HL-60/S4 (cell line): ENCODE measurements around the gene CHST11.

Source experiments
- in situ Hi-C: fragments of 300-500 bp; cut with MboI; formaldehyde crosslinking; loops from 2 replicates; pipeline ENCODE4 v1.14.3; 2022; ENCODE audit warnings: low sequenced_read_pairs

Gene CHST11

DNA sequence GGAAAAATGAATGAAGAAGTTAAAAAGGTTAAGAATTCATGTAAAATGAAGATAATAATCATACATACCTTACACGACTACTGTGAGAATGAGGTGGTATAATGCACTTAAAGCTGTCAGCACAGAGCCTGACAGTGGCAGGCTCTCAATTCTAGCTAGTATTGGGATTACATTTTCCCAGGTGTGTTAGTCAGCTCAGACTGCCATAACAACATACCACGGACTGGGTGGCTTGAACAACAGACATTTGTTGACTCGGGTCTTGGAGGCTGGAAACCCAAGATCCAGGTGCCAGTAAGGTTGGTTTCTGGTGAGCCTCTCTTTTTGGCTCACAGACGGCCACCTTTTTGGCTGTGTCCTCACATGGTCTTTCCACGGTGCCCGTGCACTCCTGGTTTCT is 167.8 kb downstream of the CHST11 start:
- in situ Hi-C loops = no loop called here

DNA sequence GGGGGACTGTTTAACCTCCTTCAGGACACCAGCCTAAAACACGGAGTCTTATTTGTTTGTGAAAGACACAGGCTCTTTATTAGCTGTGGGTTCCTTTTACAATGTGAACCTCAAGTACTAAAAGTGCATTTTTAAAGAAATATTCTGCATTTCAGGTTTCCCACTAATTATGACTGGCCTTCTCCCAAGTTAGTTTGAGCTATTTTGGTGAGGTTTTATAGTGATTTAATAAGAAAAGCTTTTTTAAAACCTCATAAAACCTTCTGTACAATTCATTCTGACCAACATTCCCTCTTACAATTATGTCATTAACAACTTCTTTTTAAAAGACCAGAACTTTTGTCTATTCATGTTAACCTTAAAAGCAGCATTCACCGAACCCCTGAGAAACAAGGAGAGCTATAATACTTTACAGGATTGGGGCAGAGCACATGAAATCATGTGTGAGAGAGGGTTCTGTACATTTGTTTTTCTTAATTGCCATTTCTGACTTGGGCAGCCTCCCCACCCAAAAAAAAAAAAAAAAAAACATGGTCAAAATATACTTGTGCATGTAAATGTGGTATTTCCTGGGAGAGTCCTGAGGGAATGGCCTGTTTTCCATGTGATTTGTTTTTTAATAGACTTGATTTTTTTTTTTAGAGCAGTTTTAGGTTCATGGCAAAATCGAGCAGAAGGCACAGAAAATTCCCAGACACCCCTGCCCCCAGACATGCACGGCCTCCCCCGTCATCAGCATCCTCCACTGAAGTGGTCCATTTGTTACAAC is 169.5 kb downstream of the CHST11 start:
- in situ Hi-C loops = no loop called here

DNA sequence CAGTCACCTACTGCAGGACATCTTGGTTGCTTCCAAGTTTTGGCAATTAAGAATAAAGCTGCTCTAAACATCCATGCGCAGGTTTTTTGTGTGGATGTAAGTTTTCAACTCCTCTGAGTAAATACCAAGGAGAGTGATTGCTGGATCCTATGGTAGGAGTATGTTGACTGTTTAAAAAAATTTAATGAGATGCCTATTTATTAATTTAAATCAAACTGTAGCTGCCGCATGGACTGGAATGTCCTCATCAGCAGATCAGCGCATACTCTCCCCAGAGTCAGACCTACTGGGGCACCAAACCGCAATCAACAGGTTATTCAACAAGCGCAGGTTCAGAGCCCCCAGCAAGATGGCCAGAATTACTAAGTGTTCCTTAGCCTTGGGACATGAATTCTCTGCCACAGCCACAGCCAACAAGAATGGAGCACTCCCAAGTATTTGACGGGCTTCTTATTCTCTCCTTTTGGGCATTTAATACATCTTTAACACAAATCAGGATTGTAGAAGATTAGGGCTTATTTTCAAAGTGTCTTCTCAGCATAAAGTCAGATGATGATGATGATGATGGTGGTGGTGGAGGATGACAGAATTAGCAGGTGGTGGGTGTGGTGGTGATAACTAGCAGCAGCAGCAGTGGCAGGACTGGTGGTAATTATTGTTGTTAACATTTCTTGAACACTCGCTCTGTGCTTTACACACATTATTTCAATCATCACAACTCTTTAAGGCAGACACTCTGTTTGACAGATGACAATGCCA is 170.7 kb downstream of the CHST11 start:
- in situ Hi-C loops = no loop called here

DNA sequence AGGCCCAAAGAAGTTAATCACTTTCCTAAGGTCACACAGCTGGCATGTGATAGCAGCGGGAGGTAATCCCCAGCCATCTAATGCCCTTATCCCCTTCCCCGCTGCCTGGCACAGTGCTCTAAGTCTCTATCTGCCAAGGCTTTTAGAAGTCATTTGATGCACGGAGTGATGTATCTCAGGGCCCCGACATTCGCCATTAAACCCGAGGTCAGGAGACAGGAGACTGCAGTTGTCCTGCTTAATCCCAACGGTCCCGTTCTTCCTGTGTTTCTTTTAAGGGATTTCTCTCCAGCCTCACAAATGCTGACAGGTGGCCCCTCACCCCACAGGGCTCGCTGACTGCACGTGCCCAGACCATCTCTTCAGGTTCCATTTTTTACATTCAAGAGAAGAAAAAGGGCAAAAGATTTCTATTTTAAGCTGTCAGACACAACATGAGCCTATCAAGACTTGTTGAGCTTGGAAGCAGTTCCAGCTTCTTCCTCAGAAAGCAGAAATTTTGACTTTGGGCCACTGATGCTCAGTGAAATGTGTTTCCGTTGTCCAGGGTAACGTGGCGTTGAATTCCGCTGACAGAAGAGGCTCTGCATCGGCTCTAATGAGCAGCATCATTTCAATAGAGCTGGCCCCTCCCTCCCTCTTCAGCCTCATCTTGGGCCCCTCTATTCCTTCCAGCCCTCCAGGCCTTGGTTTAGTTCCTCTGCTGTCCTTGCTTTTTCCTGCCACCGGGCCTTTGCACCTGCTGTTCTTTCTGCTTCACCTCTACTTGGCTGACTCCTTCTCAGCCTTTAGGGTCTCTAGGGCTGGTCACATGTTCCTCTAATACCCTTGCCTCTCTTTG is 171.5 kb downstream of the CHST11 start:
- in situ Hi-C loops = no loop called here

DNA sequence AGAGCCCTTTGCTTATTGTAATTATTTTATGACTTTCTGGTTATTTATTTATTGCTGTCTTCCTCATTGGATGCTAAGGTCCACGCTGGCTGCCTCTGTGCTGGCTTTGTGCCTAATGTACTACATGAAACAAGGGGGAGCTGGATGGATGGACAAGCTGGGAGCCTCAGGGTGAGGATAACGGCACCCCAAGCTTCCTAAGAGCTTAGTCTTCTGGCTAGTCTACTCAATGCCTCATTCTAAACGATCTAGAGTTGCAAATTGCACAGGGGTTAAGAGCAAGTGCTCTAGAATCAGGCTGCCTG is 172.0 kb downstream of the CHST11 start:
- in situ Hi-C loops = no loop called here

DNA sequence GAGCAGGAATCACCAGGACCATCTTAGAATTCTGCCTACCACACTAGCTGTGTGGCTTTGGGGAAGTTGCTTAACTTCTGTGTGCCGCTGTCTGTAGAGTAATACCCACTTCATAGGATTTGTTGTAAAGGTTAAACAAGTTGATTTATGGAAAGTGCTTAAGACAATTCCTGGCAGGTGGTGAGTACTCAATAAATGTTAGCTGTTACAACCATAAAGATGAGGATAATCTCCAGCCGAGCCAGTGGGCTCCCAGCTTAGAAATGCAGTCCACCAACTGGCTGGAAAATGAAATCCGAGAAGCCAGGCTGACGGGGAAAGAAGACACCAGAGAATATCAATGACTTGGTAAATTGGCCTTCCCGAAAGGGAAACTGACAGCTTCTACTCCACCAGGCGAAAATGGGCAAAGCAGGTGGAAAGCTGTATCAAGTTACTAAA is 173.5 kb downstream of the CHST11 start:
- in situ Hi-C loops = no loop called here

DNA sequence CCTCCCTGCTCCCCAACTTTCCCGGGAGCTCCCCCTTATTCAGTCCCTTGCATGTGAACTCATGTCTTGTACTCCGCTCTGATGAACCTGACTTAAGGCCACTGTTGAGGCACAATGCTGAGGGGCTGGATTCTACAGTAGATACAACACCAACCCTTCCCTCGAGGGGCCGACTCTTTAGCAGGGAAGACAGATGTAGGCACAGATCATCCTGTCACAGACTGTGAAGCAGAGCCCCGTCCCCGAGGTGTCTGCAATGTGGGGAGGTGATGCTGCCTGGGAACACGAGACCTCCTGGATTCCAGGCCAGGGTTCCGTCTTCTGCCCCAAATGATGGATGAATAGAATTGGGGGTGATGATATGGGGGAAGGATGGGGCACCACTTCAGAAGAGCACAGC is 175.1 kb downstream of the CHST11 start:
- in situ Hi-C loops = no loop called here

DNA sequence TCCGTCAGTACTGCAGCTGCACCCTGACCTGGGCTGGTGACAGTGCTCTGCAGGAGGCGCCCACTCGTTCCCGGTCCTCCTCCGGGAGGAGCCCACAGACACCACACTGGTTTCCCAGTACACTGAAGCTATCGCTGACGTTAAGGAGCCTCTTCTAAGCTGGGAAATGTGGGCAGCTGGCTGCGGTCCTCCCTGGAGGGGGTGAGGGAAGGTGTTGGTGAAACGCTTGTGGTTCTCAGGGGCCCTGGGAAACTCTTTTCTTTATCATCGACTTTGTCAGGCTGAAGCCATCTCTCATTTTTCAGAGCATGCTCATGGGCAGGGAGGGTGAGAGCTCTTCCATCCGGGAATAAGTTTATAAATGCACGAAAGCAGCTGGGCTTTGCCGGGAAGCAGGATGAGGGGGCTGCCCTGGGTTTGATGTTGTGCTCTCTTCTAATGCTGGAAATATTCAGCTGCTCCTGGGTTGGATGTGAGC is 176.0 kb downstream of the CHST11 start:
- in situ Hi-C loops = no loop called here

DNA sequence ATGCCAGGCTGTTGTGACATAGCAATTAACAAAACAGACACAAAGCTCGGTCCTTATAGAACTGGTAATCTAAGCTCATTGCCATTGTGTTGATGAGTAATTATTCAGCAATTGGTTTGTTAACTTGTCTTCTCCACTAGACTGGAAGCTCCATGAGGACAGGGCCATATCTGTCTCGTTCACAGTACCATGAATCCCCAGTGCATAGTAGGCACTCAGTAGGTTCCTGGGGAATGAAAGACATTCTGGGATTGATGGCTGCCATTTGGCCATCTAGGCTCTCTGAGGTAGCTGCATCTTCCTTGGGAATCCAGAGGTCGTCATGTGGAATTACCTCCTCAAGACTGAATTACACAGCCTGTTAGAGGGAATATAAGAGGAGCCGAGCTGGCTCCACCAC is 177.3 kb downstream of the CHST11 start:
- in situ Hi-C loops = no loop called here

DNA sequence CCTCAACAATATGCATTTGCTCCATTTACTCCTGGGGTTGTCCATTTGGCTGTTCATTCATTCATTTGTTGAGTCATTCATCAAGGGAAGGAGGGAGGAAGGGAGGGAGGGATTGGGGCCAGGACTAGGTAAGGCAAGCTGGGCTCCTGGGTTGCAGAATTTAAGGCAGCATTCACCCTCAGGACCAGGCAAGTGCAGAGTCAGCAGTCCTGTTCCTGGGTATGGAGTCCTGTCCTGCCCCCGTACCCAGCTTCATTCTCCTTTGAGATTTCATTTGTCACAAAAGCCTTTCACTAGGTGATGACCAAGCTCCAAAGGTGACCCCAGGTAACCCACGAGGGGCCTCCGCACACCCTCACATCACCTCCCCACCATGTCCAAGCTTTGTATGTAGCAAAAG is 178.1 kb downstream of the CHST11 start:
- in situ Hi-C loops = no loop called here

DNA sequence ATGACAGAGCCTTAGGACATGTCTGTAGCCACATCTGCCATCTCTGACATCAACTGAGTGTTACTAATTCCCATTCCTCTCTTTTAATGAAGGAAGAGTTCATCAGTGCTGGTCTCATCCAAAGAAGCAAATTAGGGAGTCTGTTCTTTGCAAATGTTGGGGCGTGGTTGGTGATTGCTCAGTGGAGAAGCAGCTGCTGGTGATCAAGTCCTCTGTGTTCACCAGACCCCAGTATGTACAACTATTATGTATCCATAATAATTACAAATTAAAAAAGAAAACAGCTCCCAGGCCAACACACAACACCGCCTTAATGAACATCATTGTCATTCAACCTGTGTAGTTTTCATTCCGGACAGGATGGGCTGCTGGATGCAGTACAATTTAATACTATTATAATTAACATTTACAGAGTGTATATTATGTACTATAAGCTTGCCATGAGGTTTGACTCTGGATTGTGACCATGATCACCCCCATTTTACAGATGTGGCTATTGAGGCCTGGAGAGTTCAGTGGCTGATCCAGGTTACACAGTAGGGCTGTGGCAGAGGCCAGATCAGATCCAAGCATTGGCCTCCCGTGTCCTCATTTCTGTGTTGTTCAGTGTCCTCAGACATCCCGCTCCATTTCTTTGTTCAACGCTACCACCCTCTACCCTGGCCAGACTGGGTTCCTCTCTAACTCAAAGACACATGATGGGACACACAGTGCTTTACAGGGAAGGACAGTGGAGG is 179.0 kb downstream of the CHST11 start:
- in situ Hi-C loops = no loop called here

DNA sequence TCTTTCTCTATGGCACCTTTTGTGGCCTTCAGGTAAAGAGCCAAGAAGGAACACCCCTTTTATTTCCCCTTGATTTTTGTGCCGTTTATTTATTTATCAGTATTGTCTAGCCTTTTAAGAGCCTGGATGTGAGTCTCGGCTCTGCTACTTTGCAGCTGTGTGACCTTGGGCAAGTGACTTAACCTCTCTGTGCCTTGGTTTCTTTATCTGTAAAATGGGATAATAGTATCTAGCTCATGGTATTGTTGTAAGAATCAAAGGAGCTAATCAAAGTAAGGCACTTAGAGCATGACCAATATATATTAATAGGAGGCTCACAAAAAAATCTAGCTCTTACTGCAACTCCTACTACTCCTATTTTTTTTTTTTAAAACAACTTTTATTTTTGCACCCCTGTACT is 179.7 kb downstream of the CHST11 start:
- in situ Hi-C loops = no loop called here

DNA sequence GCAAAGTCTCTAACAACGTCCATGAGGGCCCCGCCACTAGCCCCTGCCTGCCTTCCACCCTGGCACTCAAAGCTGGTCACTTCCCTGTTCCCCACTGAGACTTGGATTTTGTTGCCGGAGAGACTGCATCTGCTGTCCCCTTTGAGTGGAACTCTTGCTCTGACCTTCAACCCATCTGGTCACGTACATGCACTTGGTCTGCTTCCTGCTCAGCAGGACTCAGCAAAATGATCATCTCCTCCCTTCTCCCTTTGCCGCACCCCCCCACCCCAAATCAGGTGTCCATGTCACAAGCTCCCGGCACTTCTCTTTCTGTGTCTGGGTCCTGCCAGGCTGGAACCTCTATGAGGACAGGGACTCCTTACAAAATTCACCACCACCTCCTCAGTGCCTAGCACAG is 180.9 kb downstream of the CHST11 start:
- in situ Hi-C loops = no loop called here

DNA sequence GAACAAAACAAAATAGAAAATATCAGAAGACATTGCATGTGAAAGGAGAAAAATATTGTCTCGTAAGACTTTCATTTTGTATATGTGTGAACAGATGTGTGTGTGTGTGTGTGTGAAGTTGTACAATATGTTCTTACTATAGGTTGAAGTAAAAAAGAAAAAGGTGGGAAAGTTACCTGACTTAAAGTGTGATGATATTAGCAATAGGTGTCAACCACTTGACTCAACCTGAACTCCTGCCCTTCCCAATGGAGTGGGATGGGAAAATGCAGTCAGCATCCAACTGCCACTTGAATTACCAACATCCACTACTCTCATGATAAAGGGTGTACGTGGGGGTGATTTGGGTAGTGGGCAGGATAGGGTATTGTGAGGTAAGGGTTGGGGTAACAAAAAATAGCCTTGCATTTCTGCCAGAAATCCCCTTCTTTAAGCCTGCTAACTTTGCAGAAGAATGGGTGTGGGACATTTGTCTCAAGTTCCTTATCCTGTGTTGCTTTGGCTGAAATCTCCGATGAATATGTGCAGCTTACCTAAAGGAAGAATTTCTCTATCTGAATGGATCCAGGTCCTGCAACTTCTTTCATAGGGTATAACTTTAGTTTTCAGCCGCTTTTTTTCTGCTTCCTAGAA is 181.6 kb downstream of the CHST11 start:
- in situ Hi-C loops = no loop called here

DNA sequence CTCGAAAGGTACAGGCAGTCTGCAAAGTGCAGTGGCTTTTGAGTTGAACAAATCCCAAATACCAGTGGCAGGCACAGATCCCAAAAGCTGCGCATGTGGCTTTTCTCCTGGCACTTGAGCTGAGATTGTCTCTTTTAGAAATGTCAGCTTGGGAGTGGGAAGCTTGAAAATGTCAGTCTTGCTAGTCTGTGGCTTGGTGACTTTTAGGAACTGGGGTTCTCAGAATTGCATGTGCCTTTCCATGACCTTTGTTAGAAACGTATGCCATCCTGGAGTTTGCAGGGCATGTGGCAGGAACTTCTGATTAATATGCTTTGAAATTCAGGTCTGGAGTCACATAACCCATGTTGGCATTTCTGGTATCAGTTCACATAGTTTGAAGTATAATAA is 182.1 kb downstream of the CHST11 start:
- in situ Hi-C loops = no loop called here

DNA sequence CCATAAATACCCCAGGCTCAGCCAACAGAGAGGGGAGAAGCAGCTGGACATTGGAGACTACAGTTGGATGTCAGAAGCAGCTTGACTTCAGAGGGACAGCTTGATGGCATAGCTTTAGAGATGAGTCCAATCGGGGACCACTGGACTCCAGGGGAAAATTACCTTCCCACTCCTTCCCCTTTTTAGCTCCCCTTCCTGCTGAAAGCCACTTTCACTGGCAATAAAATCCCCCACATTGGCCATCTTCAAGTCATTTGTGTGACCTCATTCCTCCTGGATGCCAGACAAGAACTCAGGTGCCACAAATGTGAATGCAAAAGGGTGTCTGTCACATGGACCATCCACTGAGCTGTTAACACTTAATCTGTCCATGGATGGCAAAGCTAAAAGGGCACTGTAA is 184.2 kb downstream of the CHST11 start:
- in situ Hi-C loops = no loop called here

DNA sequence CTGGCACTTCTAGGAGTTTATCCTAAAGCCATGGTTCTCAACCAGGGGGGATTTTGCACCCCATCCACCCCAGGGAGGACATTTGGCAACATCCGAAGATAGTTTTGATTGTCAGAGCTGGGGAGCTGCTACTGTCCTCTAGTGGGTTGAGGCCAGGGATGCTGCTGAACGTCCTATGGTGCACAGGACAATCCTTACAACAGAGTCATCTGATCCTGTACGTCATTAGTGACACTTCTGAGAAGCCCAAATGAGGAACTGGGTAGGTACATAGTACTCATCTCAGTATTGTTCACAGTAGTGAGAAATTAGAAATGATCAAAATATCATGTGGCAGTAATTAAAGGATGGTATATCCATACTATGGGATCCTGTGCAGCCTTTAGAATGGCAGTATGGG is 185.1 kb downstream of the CHST11 start:
- in situ Hi-C loops = no loop called here

DNA sequence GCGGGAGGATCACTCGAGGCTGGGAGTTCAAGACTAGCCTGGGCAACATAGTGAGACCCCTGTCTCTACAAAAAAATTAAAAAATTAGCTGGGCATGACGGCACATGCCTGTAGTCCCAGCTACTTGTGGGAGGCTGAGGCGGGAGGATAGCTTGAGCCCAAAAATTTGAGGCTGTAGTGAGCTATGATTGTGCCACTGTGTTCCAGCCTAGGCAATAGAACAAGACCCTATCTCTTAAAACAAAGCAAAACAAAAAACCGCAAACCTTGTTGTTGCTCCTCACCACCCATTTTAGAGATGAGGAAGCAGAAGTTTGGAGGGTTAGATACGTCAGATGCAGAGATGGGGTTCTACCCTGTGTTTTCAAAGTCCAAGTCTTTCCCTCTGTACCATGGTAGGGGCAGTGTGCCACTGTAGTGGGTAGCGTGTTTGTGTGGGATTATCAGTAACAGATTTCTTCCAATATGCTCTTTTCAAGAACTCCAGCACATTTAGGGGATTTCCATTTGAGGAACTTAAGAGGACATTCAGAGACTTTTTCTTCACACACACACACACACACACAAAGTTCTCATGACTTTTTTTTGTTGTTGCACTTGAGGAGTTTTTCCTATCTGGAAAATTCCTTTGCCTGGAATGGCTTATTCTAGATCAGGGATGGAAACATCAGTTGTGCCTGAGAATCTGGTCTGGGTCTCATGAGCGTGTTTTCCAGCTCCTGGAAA is 186.5 kb downstream of the CHST11 start:
- in situ Hi-C loops = no loop called here

DNA sequence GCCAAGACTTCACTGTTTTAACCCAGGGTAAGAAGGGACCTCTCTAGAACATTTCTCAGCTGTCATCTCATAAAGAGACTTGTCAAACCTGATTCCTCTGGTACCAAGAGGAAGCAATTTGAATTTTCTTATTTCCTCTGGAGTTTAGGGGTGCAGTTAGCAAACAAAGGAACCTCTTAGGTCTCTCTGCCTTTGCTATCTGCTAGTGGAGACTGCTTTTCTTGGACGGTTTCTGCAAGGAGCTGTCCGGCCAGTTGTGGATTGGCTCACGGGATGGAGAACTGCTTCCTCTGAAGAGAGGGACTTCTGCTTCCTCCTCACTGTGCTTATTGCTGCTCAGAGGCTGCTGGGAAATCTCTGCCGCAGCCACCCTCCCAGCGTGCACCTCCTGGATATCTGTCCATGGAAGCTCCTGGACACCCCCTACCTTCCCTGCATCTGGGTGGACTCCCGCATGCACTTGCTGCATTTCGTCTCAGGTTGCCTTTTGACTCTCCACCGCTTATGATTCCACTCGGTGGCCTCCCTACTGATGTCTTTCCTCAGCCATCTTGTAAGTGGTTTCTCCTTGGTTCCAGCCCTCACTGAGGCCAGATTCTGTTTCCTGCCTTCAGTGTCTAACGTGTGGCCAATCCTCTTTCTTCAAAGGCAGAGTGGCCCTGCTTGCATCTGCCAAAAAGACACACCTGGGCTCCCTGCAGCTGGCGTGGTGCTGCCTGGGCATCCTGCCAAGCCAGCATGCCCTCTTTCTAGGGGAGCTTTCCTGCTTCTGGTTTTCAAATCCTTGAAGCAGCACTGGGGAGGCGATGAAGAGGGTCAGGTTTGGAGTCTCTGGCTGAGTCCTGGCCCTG is 187.3 kb downstream of the CHST11 start:
- in situ Hi-C loops = no loop called here
